ENCODE measurements around the gene PPP1R7. TPM values are rescaled to one million over a fixed set of nuclear protein-coding genes. Genes with fewer than 3 reads are reported as not detected.

Gene PPP1R7
- total RNA-seq, 1 experiment from 2014 or later: 49.1 TPM

DNA sequence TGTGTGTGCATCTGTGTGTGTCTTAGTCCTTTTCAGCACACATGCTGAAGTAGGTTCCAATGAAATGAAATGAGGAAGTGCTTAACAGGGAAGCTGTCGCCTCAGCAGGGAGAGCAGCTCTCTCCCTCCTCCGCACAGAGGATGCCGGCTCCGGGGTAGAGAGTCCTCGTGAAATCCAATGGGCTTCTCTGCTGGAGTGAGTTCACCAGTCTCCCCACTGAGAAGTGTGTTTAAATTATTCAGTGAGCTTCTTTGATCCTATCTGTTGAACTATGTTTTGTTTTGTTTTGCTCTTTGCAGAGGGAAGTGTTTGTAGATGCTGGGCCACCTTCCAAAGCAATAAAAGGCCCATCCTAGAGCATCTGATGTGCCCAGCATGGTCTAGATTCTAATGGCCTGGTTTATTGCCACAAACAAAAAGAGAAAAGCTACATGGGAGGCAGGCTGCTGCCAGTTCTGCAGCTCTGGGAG, 6.7 kb downstream of the PPP1R7 start:
- ChIA-PET CTCF (interaction anchor here (1.2 kb wide), 1 partner anchor 173 kb away, joined by 3 read pairs; no protein-coding TSS in a partner anchor), POLR2A (no interaction called here)
- TF ChIP-seq SOX15 (CRISPR knock-in tag; IDR thresholded peaks at IDR 0.05) (no peak), ZNF263 (CRISPR knock-in tag; IDR thresholded peaks at IDR 0.05; ENCODE audit: low read depth) (no peak), NR3C1 (CRISPR knock-in tag; conservative IDR thresholded peaks at IDR 0.05; ENCODE audit: low read depth) (no peak), CREB1 (CRISPR knock-in tag; IDR thresholded peaks at IDR 0.05) (no peak), FOXK1 (CRISPR knock-in tag; IDR thresholded peaks at IDR 0.05) (no peak), GTF2I (CRISPR knock-in tag; conservative IDR thresholded peaks at IDR 0.05) (no peak)
- TF ChIP-seq, protein P1, sequence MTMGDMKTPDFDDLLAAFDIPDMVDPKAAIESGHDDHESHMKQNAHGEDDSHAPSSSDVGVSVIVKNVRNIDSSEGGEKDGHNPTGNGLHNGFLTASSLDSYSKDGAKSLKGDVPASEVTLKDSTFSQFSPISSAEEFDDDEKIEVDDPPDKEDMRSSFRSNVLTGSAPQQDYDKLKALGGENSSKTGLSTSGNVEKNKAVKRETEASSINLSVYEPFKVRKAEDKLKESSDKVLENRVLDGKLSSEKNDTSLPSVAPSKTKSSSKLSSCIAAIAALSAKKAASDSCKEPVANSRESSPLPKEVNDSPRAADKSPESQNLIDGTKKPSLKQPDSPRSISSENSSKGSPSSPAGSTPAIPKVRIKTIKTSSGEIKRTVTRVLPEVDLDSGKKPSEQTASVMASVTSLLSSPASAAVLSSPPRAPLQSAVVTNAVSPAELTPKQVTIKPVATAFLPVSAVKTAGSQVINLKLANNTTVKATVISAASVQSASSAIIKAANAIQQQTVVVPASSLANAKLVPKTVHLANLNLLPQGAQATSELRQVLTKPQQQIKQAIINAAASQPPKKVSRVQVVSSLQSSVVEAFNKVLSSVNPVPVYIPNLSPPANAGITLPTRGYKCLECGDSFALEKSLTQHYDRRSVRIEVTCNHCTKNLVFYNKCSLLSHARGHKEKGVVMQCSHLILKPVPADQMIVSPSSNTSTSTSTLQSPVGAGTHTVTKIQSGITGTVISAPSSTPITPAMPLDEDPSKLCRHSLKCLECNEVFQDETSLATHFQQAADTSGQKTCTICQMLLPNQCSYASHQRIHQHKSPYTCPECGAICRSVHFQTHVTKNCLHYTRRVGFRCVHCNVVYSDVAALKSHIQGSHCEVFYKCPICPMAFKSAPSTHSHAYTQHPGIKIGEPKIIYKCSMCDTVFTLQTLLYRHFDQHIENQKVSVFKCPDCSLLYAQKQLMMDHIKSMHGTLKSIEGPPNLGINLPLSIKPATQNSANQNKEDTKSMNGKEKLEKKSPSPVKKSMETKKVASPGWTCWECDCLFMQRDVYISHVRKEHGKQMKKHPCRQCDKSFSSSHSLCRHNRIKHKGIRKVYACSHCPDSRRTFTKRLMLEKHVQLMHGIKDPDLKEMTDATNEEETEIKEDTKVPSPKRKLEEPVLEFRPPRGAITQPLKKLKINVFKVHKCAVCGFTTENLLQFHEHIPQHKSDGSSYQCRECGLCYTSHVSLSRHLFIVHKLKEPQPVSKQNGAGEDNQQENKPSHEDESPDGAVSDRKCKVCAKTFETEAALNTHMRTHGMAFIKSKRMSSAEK (CRISPR knock-in tag; IDR thresholded peaks at IDR 0.05; ENCODE audit: borderline replicate concordance): no peak
- TF ChIP-seq, protein P2, sequence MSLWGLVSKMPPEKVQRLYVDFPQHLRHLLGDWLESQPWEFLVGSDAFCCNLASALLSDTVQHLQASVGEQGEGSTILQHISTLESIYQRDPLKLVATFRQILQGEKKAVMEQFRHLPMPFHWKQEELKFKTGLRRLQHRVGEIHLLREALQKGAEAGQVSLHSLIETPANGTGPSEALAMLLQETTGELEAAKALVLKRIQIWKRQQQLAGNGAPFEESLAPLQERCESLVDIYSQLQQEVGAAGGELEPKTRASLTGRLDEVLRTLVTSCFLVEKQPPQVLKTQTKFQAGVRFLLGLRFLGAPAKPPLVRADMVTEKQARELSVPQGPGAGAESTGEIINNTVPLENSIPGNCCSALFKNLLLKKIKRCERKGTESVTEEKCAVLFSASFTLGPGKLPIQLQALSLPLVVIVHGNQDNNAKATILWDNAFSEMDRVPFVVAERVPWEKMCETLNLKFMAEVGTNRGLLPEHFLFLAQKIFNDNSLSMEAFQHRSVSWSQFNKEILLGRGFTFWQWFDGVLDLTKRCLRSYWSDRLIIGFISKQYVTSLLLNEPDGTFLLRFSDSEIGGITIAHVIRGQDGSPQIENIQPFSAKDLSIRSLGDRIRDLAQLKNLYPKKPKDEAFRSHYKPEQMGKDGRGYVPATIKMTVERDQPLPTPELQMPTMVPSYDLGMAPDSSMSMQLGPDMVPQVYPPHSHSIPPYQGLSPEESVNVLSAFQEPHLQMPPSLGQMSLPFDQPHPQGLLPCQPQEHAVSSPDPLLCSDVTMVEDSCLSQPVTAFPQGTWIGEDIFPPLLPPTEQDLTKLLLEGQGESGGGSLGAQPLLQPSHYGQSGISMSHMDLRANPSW (CRISPR knock-in tag; conservative IDR thresholded peaks at IDR 0.05; ENCODE audit: low read depth): no peak
- TF ChIP-seq, protein P3, sequence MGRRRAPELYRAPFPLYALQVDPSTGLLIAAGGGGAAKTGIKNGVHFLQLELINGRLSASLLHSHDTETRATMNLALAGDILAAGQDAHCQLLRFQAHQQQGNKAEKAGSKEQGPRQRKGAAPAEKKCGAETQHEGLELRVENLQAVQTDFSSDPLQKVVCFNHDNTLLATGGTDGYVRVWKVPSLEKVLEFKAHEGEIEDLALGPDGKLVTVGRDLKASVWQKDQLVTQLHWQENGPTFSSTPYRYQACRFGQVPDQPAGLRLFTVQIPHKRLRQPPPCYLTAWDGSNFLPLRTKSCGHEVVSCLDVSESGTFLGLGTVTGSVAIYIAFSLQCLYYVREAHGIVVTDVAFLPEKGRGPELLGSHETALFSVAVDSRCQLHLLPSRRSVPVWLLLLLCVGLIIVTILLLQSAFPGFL (CRISPR knock-in tag; IDR thresholded peaks at IDR 0.05; ENCODE audit: borderline replicate concordance): no peak
- peaks cover 8% of the 10 kb centered on the region for H3K4me1 Mint-ChIP-seq
- H3K9me3 Mint-ChIP-seq: no peaks in the 10 kb centered on the region
- peaks cover 6% of the 10 kb centered on the region; the same call in 1 of the 2 replicates for H3K36me3 Mint-ChIP-seq
- no peaks in the 10 kb centered on the region for H3K27me3 Mint-ChIP-seq (ENCODE audit: low read depth)
- ATAC-seq: peak; percentile 24; the same call in 1 of the 2 replicates
- no peak overlapping the region for H3K4me3 Mint-ChIP-seq
- no peak for DNase-seq (ENCODE audit: low spot score)
- H3K27ac Mint-ChIP-seq: peak overlapping the region; percentile 51

DNA sequence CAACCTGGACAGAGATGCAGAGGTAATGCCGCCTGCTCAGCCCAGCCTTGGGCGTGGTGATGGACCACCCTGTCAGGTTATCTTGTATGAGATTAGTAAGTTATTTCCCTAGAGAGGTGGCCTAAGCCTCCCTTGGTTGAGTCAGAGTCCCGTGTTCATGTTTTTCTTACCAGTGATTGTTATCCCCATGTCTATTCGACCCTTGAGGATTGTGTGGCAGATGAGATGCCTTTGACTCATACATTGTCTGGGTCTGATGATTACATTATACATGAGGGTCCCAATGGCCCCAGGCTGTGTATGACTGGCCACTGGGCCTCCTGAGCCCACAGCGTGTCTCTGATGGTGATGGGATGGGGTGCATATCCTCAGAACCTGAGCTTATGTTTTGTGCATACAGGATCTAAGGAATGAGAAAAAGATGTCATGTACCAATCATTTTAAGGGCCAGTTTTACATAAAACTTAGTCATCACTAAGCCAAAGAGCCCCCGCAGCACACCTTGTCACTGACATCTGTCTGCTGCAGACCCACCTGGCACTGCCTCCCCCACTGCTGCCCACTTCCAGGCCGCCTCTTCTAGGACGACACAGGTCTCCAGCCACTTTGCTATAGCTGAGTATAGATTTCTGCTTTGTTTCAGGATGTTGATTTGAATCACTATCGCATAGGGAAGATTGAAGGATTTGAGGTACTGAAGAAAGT, 7.7 kb downstream of the PPP1R7 start:
- ChIA-PET CTCF (no interaction called here), POLR2A (no interaction called here)
- ATAC-seq (no peak), DNase-seq (ENCODE audit: low spot score) (no peak)
- Mint-ChIP-seq H3K4me3 (no peak overlapping the region), H3K27me3 (ENCODE audit: low read depth) (no peaks in the 10 kb centered on the region), H3K9me3 (no peaks in the 10 kb centered on the region), H3K27ac (no peak overlapping the region), H3K36me3 (peaks cover 6% of the 10 kb centered on the region; the same call in 1 of the 2 replicates), H3K4me1 (0 out of 2 replicates have a peak, but pooled peaks cover 4% of the 10 kb centered on the region)
- TF ChIP-seq NFYB (CRISPR knock-in tag; conservative IDR thresholded peaks at IDR 0.05; ENCODE audit: low read depth): no peak
- no peak for TF ChIP-seq TP53 (CRISPR knock-in tag; IDR thresholded peaks at IDR 0.05)
- no peak for TF ChIP-seq NR1H2 (CRISPR knock-in tag; IDR thresholded peaks at IDR 0.05)
- TF ChIP-seq SP1 (CRISPR knock-in tag; conservative IDR thresholded peaks at IDR 0.05): no peak
- no peak for TF ChIP-seq FOXP1 (CRISPR knock-in tag; IDR thresholded peaks at IDR 0.05; ENCODE audit: borderline replicate concordance)
- TF ChIP-seq, protein P4, sequence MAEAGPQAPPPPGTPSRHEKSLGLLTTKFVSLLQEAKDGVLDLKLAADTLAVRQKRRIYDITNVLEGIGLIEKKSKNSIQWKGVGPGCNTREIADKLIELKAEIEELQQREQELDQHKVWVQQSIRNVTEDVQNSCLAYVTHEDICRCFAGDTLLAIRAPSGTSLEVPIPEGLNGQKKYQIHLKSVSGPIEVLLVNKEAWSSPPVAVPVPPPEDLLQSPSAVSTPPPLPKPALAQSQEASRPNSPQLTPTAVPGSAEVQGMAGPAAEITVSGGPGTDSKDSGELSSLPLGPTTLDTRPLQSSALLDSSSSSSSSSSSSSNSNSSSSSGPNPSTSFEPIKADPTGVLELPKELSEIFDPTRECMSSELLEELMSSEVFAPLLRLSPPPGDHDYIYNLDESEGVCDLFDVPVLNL (CRISPR knock-in tag; IDR thresholded peaks at IDR 0.05; ENCODE audit: borderline replicate concordance, low read depth): no peak
- TF ChIP-seq EMX1 (CRISPR knock-in tag; IDR thresholded peaks at IDR 0.05): no peak
- TF ChIP-seq SMAD4 (CRISPR knock-in tag; IDR thresholded peaks at IDR 0.05): no peak
- TF ChIP-seq, protein P5, sequence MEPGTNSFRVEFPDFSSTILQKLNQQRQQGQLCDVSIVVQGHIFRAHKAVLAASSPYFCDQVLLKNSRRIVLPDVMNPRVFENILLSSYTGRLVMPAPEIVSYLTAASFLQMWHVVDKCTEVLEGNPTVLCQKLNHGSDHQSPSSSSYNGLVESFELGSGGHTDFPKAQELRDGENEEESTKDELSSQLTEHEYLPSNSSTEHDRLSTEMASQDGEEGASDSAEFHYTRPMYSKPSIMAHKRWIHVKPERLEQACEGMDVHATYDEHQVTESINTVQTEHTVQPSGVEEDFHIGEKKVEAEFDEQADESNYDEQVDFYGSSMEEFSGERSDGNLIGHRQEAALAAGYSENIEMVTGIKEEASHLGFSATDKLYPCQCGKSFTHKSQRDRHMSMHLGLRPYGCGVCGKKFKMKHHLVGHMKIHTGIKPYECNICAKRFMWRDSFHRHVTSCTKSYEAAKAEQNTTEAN (CRISPR knock-in tag; IDR thresholded peaks at IDR 0.05): no peak
- TF ChIP-seq, protein P6, sequence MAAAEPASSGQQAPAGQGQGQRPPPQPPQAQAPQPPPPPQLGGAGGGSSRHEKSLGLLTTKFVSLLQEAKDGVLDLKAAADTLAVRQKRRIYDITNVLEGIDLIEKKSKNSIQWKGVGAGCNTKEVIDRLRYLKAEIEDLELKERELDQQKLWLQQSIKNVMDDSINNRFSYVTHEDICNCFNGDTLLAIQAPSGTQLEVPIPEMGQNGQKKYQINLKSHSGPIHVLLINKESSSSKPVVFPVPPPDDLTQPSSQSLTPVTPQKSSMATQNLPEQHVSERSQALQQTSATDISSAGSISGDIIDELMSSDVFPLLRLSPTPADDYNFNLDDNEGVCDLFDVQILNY (CRISPR knock-in tag; IDR thresholded peaks at IDR 0.05): no peak
- TF ChIP-seq NR2C2 (CRISPR knock-in tag; IDR thresholded peaks at IDR 0.05): no peak
- no peak for TF ChIP-seq TCF7 (CRISPR knock-in tag; IDR thresholded peaks at IDR 0.05; ENCODE audit: low read depth)

All from WTC11 (cell line).